Measurements from ENCODE around the gene PARD3B. TPM values are rescaled to one million over a fixed set of nuclear protein-coding genes. Genes with fewer than 3 reads are reported as not detected.

PARD3B gene
- total RNA-seq, 2 donors from 2014 or later, result 15.0 to 17.8 TPM

DNA sequence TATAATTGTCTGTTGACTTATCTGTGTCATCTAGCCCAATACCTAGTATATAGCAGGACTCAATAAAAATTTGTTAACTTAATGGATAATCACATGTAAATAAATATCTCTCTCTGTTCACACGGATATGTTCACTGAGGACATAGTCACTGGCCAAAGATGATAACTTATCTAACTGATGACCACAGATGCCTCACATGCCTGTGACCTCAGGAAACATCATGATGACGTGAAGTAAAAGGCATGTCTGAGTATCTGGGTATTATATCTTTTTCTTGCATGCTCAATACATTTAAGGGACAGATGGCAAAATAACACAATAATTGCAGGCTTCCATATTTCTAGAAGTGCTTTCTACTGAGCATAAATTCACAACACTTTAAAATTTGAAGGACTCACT lies 41.4 kb upstream of the PARD3B start:
- Histone ChIP-seq H3K4me1 (no peaks in the 10 kb centered on the region), H3K27me3 (no peaks in the 10 kb centered on the region), H3K36me3 (replicated peaks in 1 of 2; ENCODE audit: insufficient read depth in 1 of 2, low read depth in 2 of 2) (no peaks in the 10 kb centered on the region), H3K9me3 (no peaks in the 10 kb centered on the region), H3K27ac (no peak overlapping the region), H3K4me3 (no peak overlapping the region)
- no peak for DNase-seq
- intact Hi-C loops (cut with DNase I), result no loop called here
- no peak for TF ChIP-seq POLR2A (IDR thresholded peaks at IDR 0.05)
- TF ChIP-seq, protein P1, sequence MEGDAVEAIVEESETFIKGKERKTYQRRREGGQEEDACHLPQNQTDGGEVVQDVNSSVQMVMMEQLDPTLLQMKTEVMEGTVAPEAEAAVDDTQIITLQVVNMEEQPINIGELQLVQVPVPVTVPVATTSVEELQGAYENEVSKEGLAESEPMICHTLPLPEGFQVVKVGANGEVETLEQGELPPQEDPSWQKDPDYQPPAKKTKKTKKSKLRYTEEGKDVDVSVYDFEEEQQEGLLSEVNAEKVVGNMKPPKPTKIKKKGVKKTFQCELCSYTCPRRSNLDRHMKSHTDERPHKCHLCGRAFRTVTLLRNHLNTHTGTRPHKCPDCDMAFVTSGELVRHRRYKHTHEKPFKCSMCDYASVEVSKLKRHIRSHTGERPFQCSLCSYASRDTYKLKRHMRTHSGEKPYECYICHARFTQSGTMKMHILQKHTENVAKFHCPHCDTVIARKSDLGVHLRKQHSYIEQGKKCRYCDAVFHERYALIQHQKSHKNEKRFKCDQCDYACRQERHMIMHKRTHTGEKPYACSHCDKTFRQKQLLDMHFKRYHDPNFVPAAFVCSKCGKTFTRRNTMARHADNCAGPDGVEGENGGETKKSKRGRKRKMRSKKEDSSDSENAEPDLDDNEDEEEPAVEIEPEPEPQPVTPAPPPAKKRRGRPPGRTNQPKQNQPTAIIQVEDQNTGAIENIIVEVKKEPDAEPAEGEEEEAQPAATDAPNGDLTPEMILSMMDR (IDR thresholded peaks at IDR 0.05), result no peak
- no peak for ATAC-seq
- 50 to 62% methylated on average over 2 of the region's 2 CpGs for WGBS, 2 donors

DNA sequence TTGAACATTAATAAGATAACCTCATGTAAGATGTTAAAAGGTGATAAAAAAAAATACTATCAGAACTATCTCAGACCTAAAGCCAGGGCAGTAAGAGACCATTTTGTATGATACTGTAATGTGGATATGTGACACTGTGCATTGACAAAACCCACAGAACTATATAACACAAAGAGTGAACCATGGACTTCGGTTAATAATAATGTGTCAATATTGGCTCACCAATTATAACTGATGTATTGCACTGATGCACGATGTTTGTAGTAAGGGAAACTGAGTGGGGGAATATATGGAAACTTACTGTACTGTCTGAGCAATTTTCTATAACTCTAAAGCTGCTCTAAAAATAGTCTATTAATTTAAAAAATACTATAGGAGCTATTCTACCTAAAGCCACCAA lies 40.7 kb upstream of the PARD3B start:
- DNase-seq, result no peak
- intact Hi-C loops (cut with DNase I), result no loop called here
- Histone ChIP-seq H3K36me3 (replicated peaks in 1 of 2; ENCODE audit: insufficient read depth in 1 of 2, low read depth in 2 of 2) (no peaks in the 10 kb centered on the region), H3K4me3 (no peak overlapping the region), H3K4me1 (no peaks in the 10 kb centered on the region), H3K9me3 (no peaks in the 10 kb centered on the region), H3K27me3 (no peaks in the 10 kb centered on the region), H3K27ac (no peak overlapping the region)
- TF ChIP-seq, protein P1 (IDR thresholded peaks at IDR 0.05), result no peak
- no peak for TF ChIP-seq POLR2A (IDR thresholded peaks at IDR 0.05)
- WGBS, 2 donors, result 71 to 78% methylated on average over 2 of the region's 2 CpGs
- ATAC-seq, result no peak

DNA sequence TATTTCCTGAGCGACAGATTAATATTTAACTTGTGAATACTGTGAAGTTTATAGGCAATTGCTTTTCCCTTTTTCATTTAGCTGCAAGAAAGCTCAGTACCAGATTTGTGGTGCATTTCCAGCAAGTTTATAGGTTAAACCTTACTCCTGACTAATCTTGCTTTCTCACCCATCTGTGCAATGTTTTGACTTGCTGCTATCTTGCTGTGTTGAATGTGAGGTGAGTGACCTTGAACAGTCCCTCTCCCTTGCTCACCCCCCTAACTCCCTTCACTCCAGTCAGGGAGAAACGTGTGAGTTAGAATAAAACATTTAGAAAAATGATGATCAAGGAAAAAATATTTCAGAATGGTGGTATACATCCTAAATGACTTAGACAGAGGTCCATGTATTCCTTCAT lies 39.8 kb upstream of the PARD3B start:
- Histone ChIP-seq H3K4me1 (no peaks in the 10 kb centered on the region), H3K27me3 (no peaks in the 10 kb centered on the region), H3K4me3 (no peak overlapping the region), H3K9me3 (no peaks in the 10 kb centered on the region), H3K36me3 (replicated peaks in 1 of 2; ENCODE audit: insufficient read depth in 1 of 2, low read depth in 2 of 2) (no peaks in the 10 kb centered on the region), H3K27ac (no peak overlapping the region)
- ATAC-seq (no peak), DNase-seq (no peak)
- no peak for TF ChIP-seq POLR2A (IDR thresholded peaks at IDR 0.05)
- TF ChIP-seq, protein P1 (IDR thresholded peaks at IDR 0.05), result no peak
- 27 to 28% methylated on average over 2 of the region's 2 CpGs for WGBS, 2 donors
- intact Hi-C loops (cut with DNase I), result no loop called here

GRCh38 chr2:204505946-204506345 lies 39.3 kb upstream of the PARD3B start:
- Histone ChIP-seq H3K4me1 (no peaks in the 10 kb centered on the region), H3K4me3 (no peak overlapping the region), H3K9me3 (no peaks in the 10 kb centered on the region), H3K27me3 (no peaks in the 10 kb centered on the region), H3K36me3 (replicated peaks in 1 of 2; ENCODE audit: insufficient read depth in 1 of 2, low read depth in 2 of 2) (no peaks in the 10 kb centered on the region), H3K27ac (no peak overlapping the region)
- intact Hi-C loops (cut with DNase I), result no loop called here
- WGBS, 2 donors, result 66% methylated on average over 4 of the region's 4 CpGs
- TF ChIP-seq, protein P1 (IDR thresholded peaks at IDR 0.05), result no peak
- TF ChIP-seq POLR2A (IDR thresholded peaks at IDR 0.05), result no peak
- ATAC-seq (no peak), DNase-seq (no peak)

DNA sequence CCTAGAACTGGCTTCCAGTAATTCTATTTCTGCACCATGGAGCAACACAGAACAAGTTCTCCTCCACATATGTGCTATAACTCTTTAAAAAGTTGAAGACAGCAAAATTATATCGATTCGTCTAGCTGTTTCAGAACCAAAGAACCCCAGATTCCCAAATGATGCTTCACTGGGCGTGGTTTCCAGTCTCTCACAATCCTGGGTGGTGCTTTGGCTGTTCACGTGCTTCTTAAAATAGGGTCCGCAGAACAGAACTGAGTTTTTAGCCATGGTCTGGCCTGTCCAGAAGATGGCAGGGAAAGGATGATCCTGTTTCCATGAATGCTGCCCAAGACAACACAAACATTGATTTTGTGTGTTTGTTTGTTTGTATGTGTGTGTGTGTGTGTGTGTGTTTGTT lies 37.6 kb upstream of the PARD3B start:
- Histone ChIP-seq H3K4me3 (no peak overlapping the region), H3K27me3 (no peaks in the 10 kb centered on the region), H3K27ac (no peak overlapping the region), H3K9me3 (no peaks in the 10 kb centered on the region), H3K36me3 (replicated peaks in 1 of 2; ENCODE audit: insufficient read depth in 1 of 2, low read depth in 2 of 2) (no peaks in the 10 kb centered on the region), H3K4me1 (no peaks in the 10 kb centered on the region)
- ATAC-seq (no peak), DNase-seq (no peak)
- TF ChIP-seq POLR2A (IDR thresholded peaks at IDR 0.05), result no peak
- TF ChIP-seq, protein P1 (IDR thresholded peaks at IDR 0.05), result no peak
- WGBS, 2 donors, result 91 to 94% methylated on average over 5 of the region's 5 CpGs
- intact Hi-C loops (cut with DNase I), result no loop called here
